DMS114 treated with DMSO at 0.1 percent for 48 hours (cell line): ENCODE results near the gene NSDHL.
"Not testable (repeated sequence)": the region's sequence is repeated elsewhere in the genome, so short reads cannot be mapped to it uniquely, and the experiment has no call there.

Experiments
- DNase-seq: peaks from one replicate; lab custom pipeline; 2025; ENCODE audit not compliant: unreplicated experiment; lab: John Stamatoyannopoulos, UW

NSDHL gene

DNA sequence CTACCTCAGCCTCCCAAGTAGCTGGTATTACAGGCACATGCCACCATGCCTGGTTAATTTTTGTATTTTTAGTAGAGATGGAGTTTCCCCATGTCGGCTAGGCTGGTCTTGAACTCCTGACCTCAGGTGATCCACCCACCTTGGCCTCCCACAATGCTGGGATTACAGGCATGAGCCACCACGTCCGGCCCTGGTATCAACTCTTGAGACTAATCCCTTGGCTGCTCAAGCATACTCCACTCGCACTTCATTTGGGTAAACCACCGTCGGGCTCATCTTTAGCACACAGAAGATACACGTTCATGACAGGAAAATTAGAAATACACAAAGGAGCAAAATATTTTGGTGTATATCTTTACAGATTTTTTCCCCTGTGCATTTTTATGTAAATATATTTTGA is 79.2 kb downstream of the NSDHL start:
- not testable (repeated sequence) for DNase-seq

DNA sequence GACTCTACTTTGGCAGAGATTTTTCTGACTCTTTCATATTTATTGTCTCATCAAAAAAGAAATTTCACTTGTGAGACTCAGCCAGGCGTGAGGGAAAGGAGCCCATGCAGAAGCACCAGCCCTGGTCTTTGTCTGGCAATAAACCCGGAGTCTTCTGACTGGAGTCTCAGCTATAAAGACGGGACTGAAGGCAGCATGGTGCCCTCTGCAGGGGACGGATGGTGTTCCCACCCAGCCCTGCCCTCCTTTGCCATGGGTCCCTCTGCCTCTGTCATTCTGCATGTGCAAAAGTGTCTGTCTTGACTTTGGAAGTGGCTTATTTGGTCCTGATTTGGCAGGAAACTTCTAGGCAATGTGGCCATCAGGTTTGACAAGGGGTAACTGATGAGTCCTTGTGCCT is 81.2 kb downstream of the NSDHL start:
- no peak for DNase-seq

DNA sequence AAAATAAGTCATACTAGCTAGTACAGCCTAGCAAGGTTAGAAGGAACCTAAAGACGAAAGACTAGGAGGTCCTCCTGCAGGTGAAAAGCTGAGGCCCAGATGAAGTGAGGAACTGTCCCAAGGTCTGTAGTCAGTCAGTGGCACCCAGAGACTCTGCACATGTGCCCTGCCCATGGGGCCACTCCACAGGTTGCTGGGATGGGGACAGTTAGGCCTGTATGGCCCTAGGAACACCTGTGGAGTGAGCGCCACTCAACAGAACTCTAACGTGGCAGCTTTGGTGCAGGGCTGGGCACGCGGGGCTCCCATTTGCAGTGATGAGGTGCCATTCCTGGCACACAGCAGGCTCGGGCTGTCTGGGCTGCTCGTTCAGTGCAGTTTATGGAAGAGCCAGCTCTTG is 81.8 kb downstream of the NSDHL start:
- no peak for DNase-seq

GRCh38 chrX:152913346-152913745 is 82.5 kb downstream of the NSDHL start:
- DNase-seq = no peak

DNA sequence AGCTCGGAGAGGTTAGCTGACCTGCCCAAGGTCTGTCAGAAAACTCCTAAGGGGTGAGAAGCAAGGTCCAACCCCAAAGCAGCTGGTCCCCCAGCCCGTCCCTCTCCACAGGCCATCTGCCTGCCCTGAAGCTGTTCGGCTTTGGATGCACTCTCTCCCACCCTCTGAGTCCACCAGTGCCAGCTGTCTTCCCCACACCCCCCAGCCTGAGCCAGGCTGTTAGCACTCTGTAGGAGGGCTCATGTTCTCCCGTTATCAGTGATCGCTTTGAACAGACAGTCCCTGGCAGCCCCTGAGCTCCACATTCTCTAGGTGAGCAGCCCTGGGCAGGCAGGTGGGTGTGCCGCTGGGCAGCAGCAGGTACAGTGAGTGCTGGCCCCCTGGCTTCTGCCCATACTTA is 83.0 kb downstream of the NSDHL start:
- DNase-seq = no peak

- peak; percentile 4 for DNase-seq
Observed at GRCh38 chrX:152915541-152916241, 84.8 kb downstream of the NSDHL start.

GRCh38 chrX:152917656-152918579 is 87.1 kb downstream of the NSDHL start:
- no peak for DNase-seq

DNA sequence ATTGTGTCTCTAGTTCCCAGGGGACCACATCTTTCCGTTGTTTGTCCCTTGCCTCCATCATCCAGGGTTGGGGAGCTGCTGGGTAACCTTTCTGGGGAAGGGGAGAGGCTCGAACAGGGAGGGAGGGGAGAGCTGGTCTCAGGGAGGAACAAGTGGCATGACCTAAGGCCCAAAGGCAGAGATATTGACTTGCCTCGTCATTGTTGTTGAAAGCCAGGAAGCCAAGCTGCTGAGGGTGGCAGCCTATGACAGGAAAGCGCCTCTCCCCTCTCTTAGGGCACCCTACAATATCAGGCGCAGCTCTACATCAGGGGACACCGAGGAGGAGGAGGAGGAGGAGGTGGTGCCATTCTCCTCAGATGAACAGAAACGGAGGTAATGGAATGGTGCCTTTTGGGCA is 87.8 kb downstream of the NSDHL start:
- no peak for DNase-seq
